Naive thymus-derived CD8-positive, alpha-beta T cell (primary cell): Measurements from ENCODE around the gene ITPKB. TPM values are rescaled to one million over a fixed set of nuclear protein-coding genes. Genes with fewer than 3 reads are reported as not detected.

Source experiments
- ATAC-seq, 2 donors: fragments of 150-1000 bp; cut with Tn5 transposase in 1 of 2; sonication (Bioruptor Pico), chemical (Tn5 transposase) in 1 of 2; 1 replicate in 1 of 2; 2 replicates in 1 of 2; pipeline ENCODE4 v1.10.0; 2021; ENCODE audit warnings: mild to moderate bottlenecking in 2 of 2, moderate library complexity in 2 of 2
- POLR2A ChIA-PET: fragments of 350-600 bp; sonication (Branson Sonifier 250); formaldehyde crosslinking; loops from one replicate; lab custom pipeline; 2021; ENCODE audit warnings: antibody characterized with exemption; lab: Charles Lee
- DNase-seq, 10 donors: peaks; one replicate each; pipeline versions ENCODE4 v3.0.0 to v3.0.0-alpha.2; 2020 to 2022
- H3K27ac Mint-ChIP-seq, 10 donors: one replicate each; pipeline ENCODE4 v1.8.0; 2020 to 2022; ENCODE audit warnings: mild to moderate bottlenecking in 10 of 10, mixed read lengths in 10 of 10, moderate library complexity in 4 of 10, inconsistent platforms in 1 of 10
- H3K27me3 Mint-ChIP-seq, 5 donors: one replicate each; pipeline ENCODE4 v1.8.0; 2021 to 2022; ENCODE audit warnings: mixed read lengths in 5 of 5
- H3K36me3 Mint-ChIP-seq, 3 donors: one replicate each; pipeline ENCODE4 v1.8.0; 2020 to 2022; ENCODE audit warnings: mixed read lengths in 3 of 3, mild to moderate bottlenecking in 2 of 3, inconsistent platforms in 1 of 3
- H3K4me1 Mint-ChIP-seq, 4 donors: one replicate each; pipeline ENCODE4 v1.8.0; 2021 to 2022; ENCODE audit warnings: mixed read lengths in 4 of 4
- H3K4me3 Mint-ChIP-seq, 10 donors: one replicate each; pipeline ENCODE4 v1.8.0; 2020 to 2022; ENCODE audit warnings: mild to moderate bottlenecking in 10 of 10, mixed read lengths in 10 of 10, moderate library complexity in 6 of 10, inconsistent platforms in 1 of 10
- H3K9me3 Mint-ChIP-seq, 9 donors: one replicate each; pipeline ENCODE4 v1.8.0; 2020 to 2022; ENCODE audit warnings: mixed read lengths in 9 of 9, mild to moderate bottlenecking in 3 of 9, inconsistent platforms in 1 of 9, moderate library complexity in 1 of 9
- polyA plus RNA-seq, 3 donors: library from polyadenylated mRNA; unstranded; fragments of 300-500 nt; fragmentation: Illumina TruSeq; gene quantifications; one replicate each; pipeline ENCODE4 v1.2.3, GENCODE V29; 2021
- total RNA-seq, 8 experiments: library from RNA in 2 of 8; stranded (reverse) in 2 of 8; gene quantifications; one replicate each; pipeline ENCODE4 v1.2.3 and lab custom pipeline; 2021 to 2026

Gene ITPKB
- total and polyA plus RNA-seq, 5 experiments from 2014 or later, result 72.3 to 185 (median 74.3) TPM

- Mint-ChIP-seq H3K36me3 (peaks cover 0 to 66% (median 4%) of the 10 kb centered on the region in 3 donors), H3K4me1 (peaks cover 38 to 66% (median 60%) of the 10 kb centered on the region in 4 donors), H3K4me3 (peak overlapping the region in 8 of 10 donors; percentile 17 to 62 (median 35)), H3K27ac (peak overlapping the region; percentile 72 to 97 (median 90)), H3K27me3 (no peaks in the 10 kb centered on the region), H3K9me3 (no peaks in the 10 kb centered on the region)
- POLR2A ChIA-PET, result interaction anchor here (0.7 to 2.5 kb wide), 6 partner anchors 13 to 104 kb away, joined by 3 to 13 read pairs (median 4); no protein-coding TSS in a partner anchor
- DNase-seq (peak in 1 of 10 donors; percentile 45), ATAC-seq (no peak)
Observed at GRCh38 chr1:226632169-226632879, 106.8 kb downstream of the ITPKB start.

- POLR2A ChIA-PET, result interaction anchor here (0.6 to 1.2 kb wide), 3 partner anchors 169 to 1462 kb away, joined by 3 to 9 read pairs (median 4); no protein-coding TSS in a partner anchor
Observed at GRCh38 chr1:226631229-226632000, 107.7 kb downstream of the ITPKB start.

GRCh38 chr1:226630592-226630991 is 108.5 kb downstream of the ITPKB start:
- H3K27ac Mint-ChIP-seq, result peak overlapping the region in 9 of 10 donors; percentile 7 to 94 (median 74)
- no peaks in the 10 kb centered on the region for H3K9me3 Mint-ChIP-seq
- DNase-seq, result peak in 1 of 10 donors; percentile 4
- POLR2A ChIA-PET, result interaction anchor here (0.6 to 1.2 kb wide), 3 partner anchors 102 to 199 kb away, joined by 3 to 4 read pairs (median 4); no protein-coding TSS in a partner anchor
- H3K27me3 Mint-ChIP-seq, result no peaks in the 10 kb centered on the region
- H3K4me1 Mint-ChIP-seq, result peaks cover 41 to 66% (median 59%) of the 10 kb centered on the region in 4 donors
- peaks cover 0 to 52% (median 4%) of the 10 kb centered on the region in 3 donors for H3K36me3 Mint-ChIP-seq
- peak overlapping the region in 1 of 10 donors; percentile 5 for H3K4me3 Mint-ChIP-seq
- no peak for ATAC-seq

More at GRCh38 chr1:226631229-226632000, 107.7 kb downstream of the ITPKB start:
- Mint-ChIP-seq H3K9me3 (no peaks in the 10 kb centered on the region), H3K4me3 (no peak overlapping the region), H3K36me3 (peaks cover 0 to 57% (median 4%) of the 10 kb centered on the region in 3 donors), H3K27ac (peak overlapping the region; percentile 65 to 94 (median 80)), H3K4me1 (peaks cover 39 to 66% (median 60%) of the 10 kb centered on the region in 4 donors), H3K27me3 (no peaks in the 10 kb centered on the region)
- peak in 1 of 10 donors; percentile 27 for DNase-seq
- no peak for ATAC-seq

- no peaks in the 10 kb centered on the region for H3K27me3 Mint-ChIP-seq
- peaks cover 0 to 46% (median 4%) of the 10 kb centered on the region in 3 donors for H3K36me3 Mint-ChIP-seq
- H3K9me3 Mint-ChIP-seq, result no peaks in the 10 kb centered on the region
- ATAC-seq (no peak), DNase-seq (peak in 1 of 10 donors; percentile 47)
- H3K4me3 Mint-ChIP-seq, result peak overlapping the region in 1 of 10 donors; percentile 5
- peaks cover 38 to 60% (median 55%) of the 10 kb centered on the region in 4 donors for H3K4me1 Mint-ChIP-seq
- POLR2A ChIA-PET, result interaction anchor here (0.6 to 1.2 kb wide), 3 partner anchors 102 to 199 kb away, joined by 3 to 4 read pairs (median 4); no protein-coding TSS in a partner anchor
- peak overlapping the region; percentile 14 to 94 (median 72) for H3K27ac Mint-ChIP-seq
Observed at GRCh38 chr1:226629896-226630550, 109.1 kb downstream of the ITPKB start.

GRCh38 chr1:226629210-226629895 is 109.7 kb downstream of the ITPKB start:
- ATAC-seq, result no peak
- Mint-ChIP-seq H3K27me3 (no peaks in the 10 kb centered on the region), H3K36me3 (peaks cover 0 to 44% (median 4%) of the 10 kb centered on the region in 3 donors), H3K27ac (peak overlapping the region in 7 of 10 donors; percentile 33 to 71 (median 50)), H3K4me1 (peaks cover 36 to 53% (median 51%) of the 10 kb centered on the region in 4 donors), H3K9me3 (no peaks in the 10 kb centered on the region), H3K4me3 (no peak overlapping the region)
- DNase-seq, result peak in 1 of 10 donors; percentile 53
- POLR2A ChIA-PET, result interaction anchor here (0.6 to 1.2 kb wide), 4 partner anchors 59 to 199 kb away, joined by 3 to 4 read pairs (median 4); no protein-coding TSS in a partner anchor

- POLR2A ChIA-PET, result interaction anchor here (0.7 to 1.2 kb wide), 3 partner anchors 59 to 200 kb away, joined by 3 to 4 read pairs (median 3); no protein-coding TSS in a partner anchor
- H3K4me1 Mint-ChIP-seq, result peaks cover 32 to 47% (median 45%) of the 10 kb centered on the region in 4 donors
Observed at GRCh38 chr1:226628612-226629155, 110.4 kb downstream of the ITPKB start.

GRCh38 chr1:226627924-226628611 is 111.0 kb downstream of the ITPKB start:
- Mint-ChIP-seq H3K36me3 (peaks cover 0 to 34% (median 4%) of the 10 kb centered on the region in 3 donors), H3K4me1 (peaks cover 27 to 40% (median 39%) of the 10 kb centered on the region in 4 donors), H3K4me3 (no peak overlapping the region), H3K27ac (peak overlapping the region; percentile 41 to 85 (median 68)), H3K27me3 (no peaks in the 10 kb centered on the region), H3K9me3 (no peaks in the 10 kb centered on the region)
- peak in 1 of 10 donors; percentile 64 for DNase-seq
- ATAC-seq, result no peak
- POLR2A ChIA-PET, result interaction anchor here (0.7 to 1.2 kb wide), 2 partner anchors 10 to 60 kb away, joined by 3 read pairs; no protein-coding TSS in a partner anchor

More at GRCh38 chr1:226628612-226629155, 110.4 kb downstream of the ITPKB start:
- H3K4me3 Mint-ChIP-seq, result no peak overlapping the region
- DNase-seq, result peak in 1 of 10 donors; percentile 41
- peaks cover 0 to 39% (median 4%) of the 10 kb centered on the region in 3 donors for H3K36me3 Mint-ChIP-seq
- H3K27ac Mint-ChIP-seq, result peak overlapping the region; percentile 3 to 75 (median 60)
- no peaks in the 10 kb centered on the region for H3K9me3 Mint-ChIP-seq
- no peak for ATAC-seq
- H3K27me3 Mint-ChIP-seq, result no peaks in the 10 kb centered on the region

- Mint-ChIP-seq H3K36me3 (peaks cover 0 to 25% (median 3%) of the 10 kb centered on the region in 3 donors), H3K4me3 (peak overlapping the region in 1 of 10 donors; percentile 54), H3K27ac (peak overlapping the region in 8 of 10 donors; percentile 52 to 85 (median 74)), H3K9me3 (no peaks in the 10 kb centered on the region), H3K4me1 (peaks cover 24 to 32% (median 30%) of the 10 kb centered on the region in 4 donors), H3K27me3 (no peaks in the 10 kb centered on the region)
- DNase-seq (peak in 1 of 10 donors; percentile 4), ATAC-seq (peak in 1 of 2 donors; percentile 11)
- POLR2A ChIA-PET, result interaction anchor here (0.7 to 1.7 kb wide), 6 partner anchors 8 to 202 kb away, joined by 3 to 12 read pairs (median 3); no protein-coding TSS in a partner anchor
Observed at GRCh38 chr1:226627050-226627755, 111.9 kb downstream of the ITPKB start.

GRCh38 chr1:226626577-226626956 is 112.5 kb downstream of the ITPKB start:
- Mint-ChIP-seq H3K27ac (peak overlapping the region in 9 of 10 donors; percentile 11 to 80 (median 57)), H3K4me1 (peaks cover 22 to 29% (median 27%) of the 10 kb centered on the region in 4 donors), H3K36me3 (peaks cover 0 to 20% (median 6%) of the 10 kb centered on the region in 3 donors), H3K27me3 (no peaks in the 10 kb centered on the region), H3K9me3 (no peaks in the 10 kb centered on the region), H3K4me3 (peak overlapping the region; percentile 36 to 84 (median 68))
- POLR2A ChIA-PET, result interaction anchor here (0.6 to 1.7 kb wide), 9 partner anchors 9 to 323 kb away, joined by 3 to 12 read pairs (median 3); no protein-coding TSS in a partner anchor
- ATAC-seq, result peak; percentile 84 to 93
- peak; percentile 65 to 84 (median 77) for DNase-seq
